Mucosa of descending colon (tissue), 3 donors: ENCODE results near the gene ZNF148. TPM values are rescaled to one million over a fixed set of nuclear protein-coding genes. Genes with fewer than 3 reads are reported as not detected.

Experiments used
- ATAC-seq: fragments of 200-7000 bp; cut with Tn5 transposase; one replicate; pipeline ENCODE4 v1.9.1; 2020; ENCODE audit warnings: mild to moderate bottlenecking, moderate library complexity
- DNase-seq, 3 donors: peaks; one replicate each; pipeline ENCODE4 v3.0.0-alpha.2; 2020
- H3K36me3 ChIP-seq: fragments of 200-600 bp; one replicate; pipeline ENCODE4 v1.8.0; 2021; ENCODE audit warnings: low read depth, mild to moderate bottlenecking
- H3K4me1 ChIP-seq: fragments of 200-600 bp; one replicate; pipeline ENCODE4 v1.8.0; 2021; ENCODE audit warnings: low read depth, mild to moderate bottlenecking
- H3K4me3 ChIP-seq: fragments of 200-600 bp; one replicate; pipeline ENCODE4 v1.8.0; 2021; ENCODE audit warnings: mild to moderate bottlenecking
- H3K9me3 ChIP-seq: fragments of 200-600 bp; one replicate; pipeline ENCODE4 v1.8.0; 2021; ENCODE audit warnings: mild to moderate bottlenecking
- intact Hi-C, 2 donors: fragments of 100-400 bp; cut with DNase I in 1 of 2; cut with micrococcal nuclease in 1 of 2; formaldehyde crosslinking; loops; one replicate each; pipeline versions ENCODE4 v1.11.0 to v1.11.1; 2022; cut with DNase I, micrococcal nuclease
- long read RNA-seq, 2 donors: library from polyadenylated mRNA; unstranded; transcript quantifications; one replicate each; pipeline ENCODE4 v2.0.0, GENCODE V29; 2019 to 2021
- total RNA-seq, 3 donors: library from RNA; stranded (reverse); fragmentation: NEBNext Ultra II Directional in 2 of 3; extraction: Animal tissue kit (Norgen Biotek cat#: 25700) in 2 of 3; gene quantifications; one replicate each; pipeline versions ENCODE4 v1.2.1 to v1.2.4, GENCODE V29; 2021 to 2023
- TF ChIP-seq, protein P1 (sequence below): fragments of 200-600 bp; IDR thresholded peaks from one replicate; pipeline ENCODE4 v1.8.0; 2022; ENCODE audit warnings: antibody characterized with exemption, mild to moderate bottlenecking
- donor health status: DM: no; HTN: no; CAD: no; lungs with moderate emphysema.
- donor health status: DM: no; HTN: no; CAD: no.
- donor health status: DM: no; HTN: yes; CAD: no.

ZNF148 gene, protein sequence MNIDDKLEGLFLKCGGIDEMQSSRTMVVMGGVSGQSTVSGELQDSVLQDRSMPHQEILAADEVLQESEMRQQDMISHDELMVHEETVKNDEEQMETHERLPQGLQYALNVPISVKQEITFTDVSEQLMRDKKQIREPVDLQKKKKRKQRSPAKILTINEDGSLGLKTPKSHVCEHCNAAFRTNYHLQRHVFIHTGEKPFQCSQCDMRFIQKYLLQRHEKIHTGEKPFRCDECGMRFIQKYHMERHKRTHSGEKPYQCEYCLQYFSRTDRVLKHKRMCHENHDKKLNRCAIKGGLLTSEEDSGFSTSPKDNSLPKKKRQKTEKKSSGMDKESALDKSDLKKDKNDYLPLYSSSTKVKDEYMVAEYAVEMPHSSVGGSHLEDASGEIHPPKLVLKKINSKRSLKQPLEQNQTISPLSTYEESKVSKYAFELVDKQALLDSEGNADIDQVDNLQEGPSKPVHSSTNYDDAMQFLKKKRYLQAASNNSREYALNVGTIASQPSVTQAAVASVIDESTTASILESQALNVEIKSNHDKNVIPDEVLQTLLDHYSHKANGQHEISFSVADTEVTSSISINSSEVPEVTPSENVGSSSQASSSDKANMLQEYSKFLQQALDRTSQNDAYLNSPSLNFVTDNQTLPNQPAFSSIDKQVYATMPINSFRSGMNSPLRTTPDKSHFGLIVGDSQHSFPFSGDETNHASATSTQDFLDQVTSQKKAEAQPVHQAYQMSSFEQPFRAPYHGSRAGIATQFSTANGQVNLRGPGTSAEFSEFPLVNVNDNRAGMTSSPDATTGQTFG
- 10 to 100 TPM; 39.8 to 79.5 (median 42.6) TPM for total RNA-seq
- long read RNA-seq, donor 1, full-length matches to known transcripts = 13 of 19 reads
- long read RNA-seq, donor 1, partial matches to known transcripts = 2 of 19 reads
- long read RNA-seq, donor 1, other reads (novel, unspliced or antisense) = 4 of 19 reads
- long read RNA-seq, donor 2, full-length matches to known transcripts = 5 of 13 reads
- long read RNA-seq, donor 2, partial matches to known transcripts = 3 of 13 reads
- long read RNA-seq, donor 2, other reads (novel, unspliced or antisense) = 5 of 13 reads

DNA sequence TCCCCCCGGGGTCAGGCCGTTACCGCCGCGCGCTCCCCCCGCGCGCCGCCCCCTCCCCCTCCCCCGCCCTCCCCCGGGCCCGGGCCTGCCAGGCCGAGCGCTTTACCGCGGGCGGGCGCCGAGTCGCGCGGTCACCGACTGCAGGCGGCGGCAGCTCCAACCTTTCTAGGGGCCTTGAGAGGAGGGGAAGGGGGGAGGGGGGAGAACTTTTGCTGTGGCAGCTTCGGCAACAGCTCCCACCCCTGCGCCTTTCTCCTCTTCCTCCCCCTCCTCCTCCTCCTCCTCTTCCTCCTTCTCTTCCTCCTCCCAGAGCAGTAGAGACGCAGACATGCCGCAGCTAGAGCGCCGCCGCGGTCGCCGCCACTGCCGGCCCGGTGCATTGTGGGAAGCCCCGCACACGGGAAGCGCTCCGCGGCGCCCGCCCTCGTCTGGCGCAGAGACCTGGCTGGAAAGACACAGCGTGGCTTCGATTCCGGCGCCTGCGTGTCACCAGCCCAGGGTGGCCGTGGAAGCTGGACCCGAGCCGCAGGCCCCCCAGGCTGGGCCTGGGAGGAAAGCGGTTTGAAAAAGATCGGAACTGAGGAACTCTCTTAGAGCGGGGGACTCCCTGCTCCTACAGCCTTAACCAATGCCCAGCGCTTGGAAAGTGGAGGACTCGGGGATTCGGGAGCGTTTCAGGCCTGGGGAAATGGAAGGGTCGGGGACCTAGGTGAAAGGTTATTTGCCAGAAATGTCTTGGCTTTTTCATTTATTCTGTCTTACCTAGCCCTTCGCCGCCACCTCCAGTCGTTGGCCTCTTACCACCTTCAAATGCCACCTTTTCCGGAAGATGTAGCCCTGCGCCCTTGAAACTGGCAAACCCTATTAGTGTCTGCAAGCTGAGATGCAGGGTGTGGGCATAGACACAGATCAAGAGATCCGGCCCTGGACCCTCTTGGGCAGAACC is at the start of gene ZNF148:
ZNF148 (minus strand) TSS at position 330 of the 946 bp plus-strand sequence. CDS start 61,685 bp downstream, outside the sequence.
- TF ChIP-seq, protein P1, sequence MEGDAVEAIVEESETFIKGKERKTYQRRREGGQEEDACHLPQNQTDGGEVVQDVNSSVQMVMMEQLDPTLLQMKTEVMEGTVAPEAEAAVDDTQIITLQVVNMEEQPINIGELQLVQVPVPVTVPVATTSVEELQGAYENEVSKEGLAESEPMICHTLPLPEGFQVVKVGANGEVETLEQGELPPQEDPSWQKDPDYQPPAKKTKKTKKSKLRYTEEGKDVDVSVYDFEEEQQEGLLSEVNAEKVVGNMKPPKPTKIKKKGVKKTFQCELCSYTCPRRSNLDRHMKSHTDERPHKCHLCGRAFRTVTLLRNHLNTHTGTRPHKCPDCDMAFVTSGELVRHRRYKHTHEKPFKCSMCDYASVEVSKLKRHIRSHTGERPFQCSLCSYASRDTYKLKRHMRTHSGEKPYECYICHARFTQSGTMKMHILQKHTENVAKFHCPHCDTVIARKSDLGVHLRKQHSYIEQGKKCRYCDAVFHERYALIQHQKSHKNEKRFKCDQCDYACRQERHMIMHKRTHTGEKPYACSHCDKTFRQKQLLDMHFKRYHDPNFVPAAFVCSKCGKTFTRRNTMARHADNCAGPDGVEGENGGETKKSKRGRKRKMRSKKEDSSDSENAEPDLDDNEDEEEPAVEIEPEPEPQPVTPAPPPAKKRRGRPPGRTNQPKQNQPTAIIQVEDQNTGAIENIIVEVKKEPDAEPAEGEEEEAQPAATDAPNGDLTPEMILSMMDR = no peak
- Histone ChIP-seq H3K4me1 (peaks cover 9% of the 10 kb centered on the region), H3K4me3 (peak within 1 kb of the TSS; percentile 55), H3K9me3 (no peaks in the 10 kb centered on the region), H3K36me3 (no peaks in the 10 kb centered on the region)
- DNase-seq (peak; percentile 91 to 95 (median 95)), ATAC-seq (peak; percentile 99)
- intact Hi-C loops = no loop called here

DNA sequence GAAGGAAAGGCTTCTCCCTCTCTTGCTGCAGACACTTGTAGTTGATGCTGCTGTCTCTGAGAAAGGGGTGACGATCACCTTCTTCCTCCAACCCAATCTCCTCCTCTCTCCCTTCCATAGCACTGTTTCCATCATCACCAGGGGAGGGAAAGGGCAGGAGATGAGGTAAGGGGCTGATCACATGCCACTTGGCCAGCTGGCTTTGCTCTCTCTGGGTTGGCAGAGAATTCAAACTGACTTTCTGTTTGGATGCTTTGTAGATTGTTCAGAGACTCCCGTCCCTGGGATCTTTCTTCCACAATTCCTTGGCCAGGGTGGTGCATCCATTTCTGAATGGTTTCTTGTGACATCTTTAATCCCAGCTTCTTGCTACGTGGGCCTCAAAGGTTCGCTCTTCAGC is 43.2 kb upstream of the ZNF148 start:
- intact Hi-C loops = no loop called here

DNA sequence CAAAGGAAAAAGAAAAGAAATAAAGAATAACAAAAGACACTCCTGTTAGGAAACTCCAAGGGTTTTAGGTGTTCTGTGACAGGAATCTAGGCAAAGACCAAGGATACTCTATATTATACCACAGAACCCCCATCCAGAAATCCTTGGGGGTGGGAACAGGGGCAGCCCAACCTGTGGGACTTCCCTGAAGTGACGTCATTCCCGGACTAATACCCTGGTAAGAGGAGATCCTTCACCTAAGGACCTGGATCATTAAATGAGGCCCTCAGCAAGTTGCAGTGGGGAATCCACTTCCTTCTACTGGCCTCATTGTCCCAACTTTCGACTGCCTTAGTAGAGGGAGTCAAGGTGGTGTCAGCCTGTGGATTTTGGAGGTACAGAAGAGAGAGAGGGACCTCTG is 41.1 kb upstream of the ZNF148 start:
- DNase-seq (no peak), ATAC-seq (no peak)
- no peaks in the 10 kb centered on the region for H3K9me3 ChIP-seq
- H3K36me3 ChIP-seq = no peaks in the 10 kb centered on the region
- TF ChIP-seq, protein P1 = no peak
- H3K4me3 ChIP-seq = no peak overlapping the region
- intact Hi-C loops = no loop called here
- no peaks in the 10 kb centered on the region for H3K4me1 ChIP-seq

More for the DNA sequence above, 43.2 kb upstream of the ZNF148 start:
- H3K36me3 ChIP-seq = no peaks in the 10 kb centered on the region
- H3K4me1 ChIP-seq = no peaks in the 10 kb centered on the region
- DNase-seq (no peak), ATAC-seq (no peak)
- no peaks in the 10 kb centered on the region for H3K9me3 ChIP-seq
- TF ChIP-seq, protein P1 = no peak
- no peak overlapping the region for H3K4me3 ChIP-seq

DNA sequence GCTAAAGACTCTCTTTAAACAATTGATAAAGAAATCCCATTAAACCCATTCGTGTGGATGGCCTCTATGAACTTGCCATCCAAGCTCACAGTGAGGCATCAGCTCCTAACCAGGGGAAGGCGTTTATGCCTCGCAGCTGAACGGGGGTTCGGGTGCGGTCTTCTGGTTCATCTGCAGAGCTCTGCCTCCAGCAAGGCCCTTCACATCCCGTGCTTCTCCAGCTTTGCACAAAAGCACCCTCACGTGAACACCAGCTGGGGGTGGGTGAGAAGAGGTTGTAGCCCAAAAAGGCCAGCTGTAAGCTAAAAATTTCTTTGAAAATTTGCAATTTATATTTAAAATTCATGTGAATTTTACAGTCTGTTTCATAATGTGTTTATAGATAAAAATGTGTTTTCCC is 39.5 kb upstream of the ZNF148 start:
- H3K4me1 ChIP-seq = no peaks in the 10 kb centered on the region
- DNase-seq = no peak
- TF ChIP-seq, protein P1 = no peak
- no peaks in the 10 kb centered on the region for H3K9me3 ChIP-seq
- H3K4me3 ChIP-seq = no peak overlapping the region
- no peak for ATAC-seq
- H3K36me3 ChIP-seq = no peaks in the 10 kb centered on the region
- intact Hi-C loops = no loop called here

DNA sequence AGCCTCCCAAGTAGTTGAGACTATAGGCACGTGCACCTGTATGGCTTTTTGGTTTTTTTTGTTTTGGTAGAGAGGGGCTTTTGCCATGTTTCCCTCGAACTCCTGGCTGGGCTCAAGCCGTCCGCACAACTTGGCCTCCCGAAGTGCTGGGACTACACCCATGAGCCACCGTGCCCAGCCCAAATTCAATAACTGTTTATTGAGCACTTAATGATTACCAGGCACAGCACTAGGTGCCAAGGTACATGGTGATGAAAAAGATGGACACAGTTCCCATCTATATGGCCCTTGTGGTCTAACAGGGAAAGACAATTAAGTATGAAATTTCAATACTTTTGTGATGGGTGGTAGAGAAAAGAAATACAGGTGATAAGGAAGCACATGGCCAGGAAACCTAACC is 35.8 kb upstream of the ZNF148 start:
- intact Hi-C loops = no loop called here
- H3K4me3 ChIP-seq = no peak overlapping the region
- ATAC-seq (no peak), DNase-seq (no peak)
- no peaks in the 10 kb centered on the region for H3K4me1 ChIP-seq
- TF ChIP-seq, protein P1 = no peak
- H3K36me3 ChIP-seq = no peaks in the 10 kb centered on the region
- H3K9me3 ChIP-seq = no peaks in the 10 kb centered on the region
